Measurements from ENCODE around the gene RAB37.

DNA sequence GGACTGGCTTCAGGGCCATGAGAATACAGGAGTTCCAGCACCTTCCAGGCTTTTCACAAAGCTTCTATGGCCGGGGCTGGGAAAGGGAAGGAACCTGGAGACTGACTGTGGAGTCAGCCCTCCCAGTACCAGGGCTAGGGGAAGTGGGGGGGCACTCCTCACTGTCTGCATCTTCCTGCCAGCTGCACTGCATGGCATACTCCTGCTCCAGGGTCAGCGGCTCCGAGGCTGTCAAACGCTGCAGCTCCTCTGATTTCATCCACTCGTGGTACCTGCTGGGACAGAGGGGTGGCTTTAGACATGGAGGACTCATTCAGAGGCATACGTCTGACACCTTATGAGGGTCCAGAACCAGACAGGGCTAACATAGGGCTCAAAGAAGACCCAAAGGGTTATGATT lies 36.4 kb downstream of the RAB37 start:
- no peak for TF ChIP-seq POLR2A (IDR thresholded peaks at IDR 0.05)
- TF ChIP-seq, protein P1, sequence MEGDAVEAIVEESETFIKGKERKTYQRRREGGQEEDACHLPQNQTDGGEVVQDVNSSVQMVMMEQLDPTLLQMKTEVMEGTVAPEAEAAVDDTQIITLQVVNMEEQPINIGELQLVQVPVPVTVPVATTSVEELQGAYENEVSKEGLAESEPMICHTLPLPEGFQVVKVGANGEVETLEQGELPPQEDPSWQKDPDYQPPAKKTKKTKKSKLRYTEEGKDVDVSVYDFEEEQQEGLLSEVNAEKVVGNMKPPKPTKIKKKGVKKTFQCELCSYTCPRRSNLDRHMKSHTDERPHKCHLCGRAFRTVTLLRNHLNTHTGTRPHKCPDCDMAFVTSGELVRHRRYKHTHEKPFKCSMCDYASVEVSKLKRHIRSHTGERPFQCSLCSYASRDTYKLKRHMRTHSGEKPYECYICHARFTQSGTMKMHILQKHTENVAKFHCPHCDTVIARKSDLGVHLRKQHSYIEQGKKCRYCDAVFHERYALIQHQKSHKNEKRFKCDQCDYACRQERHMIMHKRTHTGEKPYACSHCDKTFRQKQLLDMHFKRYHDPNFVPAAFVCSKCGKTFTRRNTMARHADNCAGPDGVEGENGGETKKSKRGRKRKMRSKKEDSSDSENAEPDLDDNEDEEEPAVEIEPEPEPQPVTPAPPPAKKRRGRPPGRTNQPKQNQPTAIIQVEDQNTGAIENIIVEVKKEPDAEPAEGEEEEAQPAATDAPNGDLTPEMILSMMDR (IDR thresholded peaks at IDR 0.05) = no peak
